GM18526 (cell line): Measurements from ENCODE around the gene NAB2.

Source experiments
- POLR2A ChIP-seq: IDR thresholded peaks from 3 replicates; pipeline ENCODE4 v1.6.1; 2011; ENCODE audit not compliant: insufficient read length; ENCODE audit errors: extremely low read depth

Gene NAB2

GRCh38 chr12:57057067-57057751 lies 31.7 kb upstream of the NAB2 start:
- no peak for TF ChIP-seq POLR2A

GRCh38 chr12:57058454-57058853 lies 30.5 kb upstream of the NAB2 start:
- no peak for TF ChIP-seq POLR2A

GRCh38 chr12:57063991-57064685 lies 24.8 kb upstream of the NAB2 start:
- no peak for TF ChIP-seq POLR2A

GRCh38 chr12:57066245-57066644 lies 22.7 kb upstream of the NAB2 start:
- TF ChIP-seq POLR2A = no peak

GRCh38 chr12:57069523-57069922 lies 19.4 kb upstream of the NAB2 start:
- no peak for TF ChIP-seq POLR2A

- TF ChIP-seq POLR2A = no peak
These were observed 16.3 kb upstream of the NAB2 start for GRCh38 chr12:57072661-57073060.

- TF ChIP-seq POLR2A = peak; percentile 68
These were observed 10.2 kb upstream of the NAB2 start, which contains the start of gene NEMP1 for GRCh38 chr12:57078519-57079404. NEMP1 (minus strand) TSS chr12:57078791; CDS start chr12:57078745, 46 bp downstream.

- no peak for TF ChIP-seq POLR2A
These were observed 9.1 kb upstream of the NAB2 start for GRCh38 chr12:57079821-57080220.

GRCh38 chr12:57080855-57081254 lies 8.1 kb upstream of the NAB2 start:
- no peak for TF ChIP-seq POLR2A

GRCh38 chr12:57085999-57086492 lies 2.9 kb upstream of the NAB2 start:
- TF ChIP-seq POLR2A = peak; percentile 29

- TF ChIP-seq POLR2A = no peak
These were observed 2.4 kb upstream of the NAB2 start for GRCh38 chr12:57086493-57087009.

GRCh38 chr12:57087010-57087690 lies 1.8 kb upstream of the NAB2 start:
- TF ChIP-seq POLR2A = peak; percentile 55

- TF ChIP-seq POLR2A = peak; percentile 57
These were observed 1.1 kb upstream of the NAB2 start for GRCh38 chr12:57087691-57088353.
